SU-DHL-6 (cell line): ENCODE measurements around the gene IL1RL1.

Experiments used
- H2AFZ ChIP-seq: fragments of 200-600 bp; sonication (generic); 2 replicates; pipeline ENCODE4 v1.6.1; 2014; ENCODE audit warnings: low read depth, mild to moderate bottlenecking, moderate library complexity, mixed read lengths, antibody characterized with exemption, low read length; ENCODE audit not compliant: severe bottlenecking
- H3F3A ChIP-seq: fragments of 200-600 bp; shearing (Covaris generic); 2 replicates; pipeline ENCODE4 v1.6.0; 2016; ENCODE audit warnings: antibody characterized with exemption, mild to moderate bottlenecking; ENCODE audit not compliant: insufficient read depth
- H3K27ac ChIP-seq: fragments of 200-600 bp; sonication (generic); 2 replicates; pipeline ENCODE4 v1.5.1; 2016; ENCODE audit warnings: low read depth, mild to moderate bottlenecking, low read length, moderate library complexity, mixed read lengths
- H3K27me3 ChIP-seq: fragments of 200-600 bp; sonication (generic), shearing (Covaris generic); 2 replicates; pipeline ENCODE4 v1.6.0; 2014; ENCODE audit warnings: mild to moderate bottlenecking, low read length
- H3K36me3 ChIP-seq: fragments of 200-600 bp; sonication (generic); 2 replicates; pipeline ENCODE4 v1.6.1; 2014; ENCODE audit warnings: mild to moderate bottlenecking, low read length, mixed read lengths
- H3K4me2 ChIP-seq: fragments of 300-600, 200-600 bp; shearing (Covaris generic), sonication (generic); 2 replicates; pipeline ENCODE4 v1.6.0; 2014; ENCODE audit warnings: low read length, low read depth, mild to moderate bottlenecking; ENCODE audit not compliant: poor library complexity, severe bottlenecking
- H3K4me3 ChIP-seq: fragments of 200-600 bp; sonication (generic); 2 replicates; pipeline ENCODE4 v1.5.1; 2014; ENCODE audit warnings: antibody characterized with exemption, low read length, mild to moderate bottlenecking, mixed read lengths; ENCODE audit not compliant: insufficient read depth, poor library complexity, severe bottlenecking
- H3K79me2 ChIP-seq: fragments of 200-600 bp; sonication (generic); 2 replicates; pipeline ENCODE4 v1.6.1; 2014; ENCODE audit warnings: mild to moderate bottlenecking, low read length, moderate library complexity; ENCODE audit not compliant: insufficient read depth
- H3K9ac ChIP-seq: fragments of 200-600 bp; sonication (generic); 2 replicates; pipeline ENCODE4 v1.7.0; 2014; ENCODE audit warnings: mild to moderate bottlenecking, low read length
- H3K9me2 ChIP-seq: fragments of 200-600 bp; sonication (generic); replicated peaks from 2 replicates; pipeline ENCODE4 v1.6.1; 2014; ENCODE audit warnings: low read length; ENCODE audit not compliant: insufficient read depth
- H3K9me3 ChIP-seq: fragments of 200-600 bp; sonication (generic); 2 replicates; pipeline ENCODE4 v1.6.1; 2014; ENCODE audit warnings: low read length, mixed read lengths; ENCODE audit not compliant: insufficient read depth
- H4K20me1 ChIP-seq: fragments of 200-600 bp; sonication (generic); 2 replicates; pipeline ENCODE4 v1.6.1; 2014; ENCODE audit warnings: low read depth, mild to moderate bottlenecking, antibody characterized with exemption, low read length, moderate library complexity, mixed read lengths
- CTCF ChIP-seq: fragments of 200-600 bp; sonication (generic); IDR thresholded peaks from one replicate; pipeline ENCODE4 v1.5.1; 2017; ENCODE audit warnings: antibody characterized with exemption, mild to moderate bottlenecking, low read length, moderate library complexity; ENCODE audit not compliant: insufficient read depth, poor library complexity, severe bottlenecking
- EZH2phosphoT487 ChIP-seq: fragments of 200-600 bp; sonication (generic), shearing (Covaris generic); conservative IDR thresholded peaks from 2 replicates; pipeline ENCODE4 v1.6.1; 2018; ENCODE audit warnings: mild to moderate bottlenecking, antibody characterized with exemption, low read length, moderate library complexity, mixed read lengths

IL1RL1 gene

GRCh38 chr2:102304711-102305611 is 6.4 kb upstream of the IL1RL1 start:
- no peaks in the 10 kb centered on the region for H3K9me2 ChIP-seq

GRCh38 chr2:102306125-102306524 is 5.2 kb upstream of the IL1RL1 start:
- Histone ChIP-seq H3K27me3 (no peaks in the 10 kb centered on the region), H3K9me3 (no peaks in the 10 kb centered on the region), H3K9me2 (no peaks in the 10 kb centered on the region), H2AFZ (no peak overlapping the region), H3K27ac (no peak overlapping the region), H3K4me3 (no peak overlapping the region), H3K4me2 (no peak overlapping the region), H3K9ac (no peak overlapping the region), H3K79me2 (no peaks in the 10 kb centered on the region), H3F3A (no peaks in the 10 kb centered on the region), H3K36me3 (no peaks in the 10 kb centered on the region), H4K20me1 (no peaks in the 10 kb centered on the region)
- TF ChIP-seq EZH2phosphoT487, result no peak
- TF ChIP-seq CTCF, result no peak

More at GRCh38 chr2:102304711-102305611, 6.4 kb upstream of the IL1RL1 start:
- Histone ChIP-seq H3K4me2 (no peak overlapping the region), H2AFZ (no peak overlapping the region), H3K9ac (no peak overlapping the region), H3K27ac (no peak overlapping the region), H3F3A (no peaks in the 10 kb centered on the region), H3K79me2 (no peaks in the 10 kb centered on the region), H3K36me3 (no peaks in the 10 kb centered on the region), H3K9me3 (no peaks in the 10 kb centered on the region), H3K4me3 (no peak overlapping the region), H3K27me3 (no peaks in the 10 kb centered on the region), H4K20me1 (no peaks in the 10 kb centered on the region)
- no peak for TF ChIP-seq CTCF
- no peak for TF ChIP-seq EZH2phosphoT487

GRCh38 chr2:102313025-102313424 is 1.7 kb downstream of the IL1RL1 start:
- H3K79me2 ChIP-seq, result no peaks in the 10 kb centered on the region
- no peaks in the 10 kb centered on the region for H3K36me3 ChIP-seq
- H2AFZ ChIP-seq, result no peak overlapping the region
- TF ChIP-seq EZH2phosphoT487, result no peak
- TF ChIP-seq CTCF, result no peak
- no peaks in the 10 kb centered on the region for H4K20me1 ChIP-seq
- H3K9me3 ChIP-seq, result no peaks in the 10 kb centered on the region
- no peak overlapping the region for H3K4me3 ChIP-seq
- no peak overlapping the region for H3K4me2 ChIP-seq
- no peak overlapping the region for H3K27ac ChIP-seq
- no peak overlapping the region for H3K9ac ChIP-seq
- H3K27me3 ChIP-seq, result no peaks in the 10 kb centered on the region
- no peaks in the 10 kb centered on the region for H3K9me2 ChIP-seq
- H3F3A ChIP-seq, result no peaks in the 10 kb centered on the region
